Measurements from ENCODE around the gene ANO1.

The ANO1 gene

GRCh38 chr11:70097783-70098563 is 19.9 kb downstream of the ANO1 start:
- no peak for DNase-seq (ENCODE audit: low read depth)

DNA sequence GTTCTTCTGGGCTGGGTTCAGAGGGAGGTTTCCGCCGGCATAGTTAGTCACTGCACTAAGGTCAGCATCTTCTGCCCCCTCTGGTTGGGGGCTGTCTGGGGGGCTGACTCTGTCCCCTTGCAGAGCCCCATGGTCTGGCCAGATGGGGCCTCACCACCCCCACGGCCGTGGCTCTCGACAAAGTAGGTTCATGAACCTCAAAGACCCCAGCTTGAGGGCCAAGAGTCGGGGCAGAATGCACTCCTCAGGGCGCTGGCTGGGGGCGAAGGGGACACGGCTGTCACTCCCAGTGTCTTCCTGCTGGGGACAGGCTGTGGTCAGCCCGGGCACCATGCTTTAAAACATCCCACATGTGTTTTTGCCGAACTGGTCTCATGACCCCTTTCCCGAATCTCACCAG is 20.8 kb downstream of the ANO1 start:
- no peak for DNase-seq (ENCODE audit: low read depth)

DNA sequence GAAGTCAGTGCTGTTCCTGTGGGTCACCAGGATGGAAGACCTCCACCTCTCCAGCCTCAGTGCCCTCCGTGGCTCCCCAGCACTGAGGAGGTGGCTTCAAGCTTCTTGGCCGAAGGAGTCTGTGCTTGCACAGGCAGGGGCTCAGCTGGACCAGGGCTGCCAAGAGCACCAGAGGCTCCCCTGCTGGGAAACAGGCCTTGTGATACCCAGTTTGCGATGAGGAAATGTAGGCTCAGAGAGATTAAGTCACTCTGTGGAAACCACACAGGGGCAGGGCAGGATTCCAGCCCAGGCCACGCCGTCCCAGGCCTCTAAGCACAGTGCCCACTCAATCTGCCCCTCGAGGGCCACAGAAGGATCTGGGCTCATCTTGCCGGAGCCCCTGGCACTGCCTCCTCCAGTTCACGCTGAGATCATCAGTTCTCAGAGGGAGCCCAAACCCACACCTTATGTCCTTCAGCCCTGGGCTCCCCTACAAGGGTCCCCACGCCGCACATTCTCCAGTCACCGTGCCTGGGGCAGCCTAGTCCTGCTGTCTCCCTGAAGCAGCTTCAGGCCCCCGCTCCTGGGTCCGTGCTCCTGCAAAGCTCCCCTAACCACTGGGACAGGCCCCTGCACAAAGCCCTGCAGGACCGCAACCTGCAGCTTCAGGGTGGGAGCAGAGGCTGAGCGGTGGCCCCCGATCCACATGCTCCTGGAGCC is 21.6 kb downstream of the ANO1 start:
- no peak for DNase-seq (ENCODE audit: low read depth)

DNA sequence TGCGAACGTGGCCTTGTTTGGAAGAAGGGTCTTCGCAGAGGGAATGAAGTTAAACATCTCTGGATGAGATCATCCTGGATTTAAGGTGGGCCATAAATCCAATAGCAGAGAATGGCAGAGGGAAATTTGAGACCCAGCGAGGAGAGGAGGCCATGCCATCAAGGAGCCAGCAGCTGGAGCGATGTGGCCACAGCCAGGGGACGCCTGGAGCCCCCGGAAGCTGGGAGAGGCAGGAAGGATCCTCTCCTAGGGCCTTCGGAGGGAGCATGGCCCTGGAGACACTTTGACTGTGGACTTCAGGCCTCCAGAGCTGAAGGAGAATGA is 22.1 kb downstream of the ANO1 start:
- no peak for DNase-seq (ENCODE audit: low read depth)

DNA sequence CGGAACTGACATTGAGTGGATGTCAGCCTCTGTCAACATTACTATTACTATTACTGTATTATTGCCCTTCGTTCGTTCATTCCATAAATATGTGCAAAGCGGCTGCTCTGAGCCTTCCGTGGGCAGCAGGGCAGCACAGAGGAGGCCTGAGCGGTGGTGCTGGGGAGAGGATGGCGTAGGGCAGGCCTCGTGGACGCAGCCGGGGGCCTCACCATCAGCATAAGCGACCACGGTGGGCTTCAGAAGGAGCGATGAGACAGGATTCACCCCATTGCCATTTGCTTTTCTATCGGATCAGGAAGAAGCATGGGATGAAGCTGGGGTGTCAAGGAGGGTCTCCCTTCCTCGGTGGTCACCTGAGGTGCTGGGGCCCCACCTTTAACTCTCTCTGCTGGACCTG is 22.7 kb downstream of the ANO1 start:
- DNase-seq (ENCODE audit: low read depth): no peak

- no peak for DNase-seq (ENCODE audit: low read depth)
Observed at GRCh38 chr11:70103256-70103975, 25.3 kb downstream of the ANO1 start.

DNA sequence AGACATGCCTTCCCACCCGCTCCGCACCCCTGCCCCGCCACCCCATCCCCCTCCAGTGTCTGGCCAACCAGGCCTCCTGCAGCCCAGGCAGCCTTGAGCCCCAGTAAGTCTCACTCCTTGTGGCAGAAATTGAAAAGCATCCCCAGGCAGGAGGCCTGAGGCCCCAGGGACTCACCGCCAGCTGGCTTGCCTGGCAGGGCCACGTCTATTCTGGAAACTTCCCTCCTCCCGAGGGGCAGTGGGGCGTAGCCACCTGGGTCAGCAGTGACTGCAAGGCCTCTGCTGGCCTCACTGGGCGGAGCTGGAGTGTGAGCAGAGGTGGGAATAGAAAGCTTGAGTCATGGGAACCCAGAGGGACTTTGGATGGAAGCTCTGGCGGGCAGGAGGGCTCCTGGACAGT is 26.3 kb downstream of the ANO1 start:
- DNase-seq (ENCODE audit: low read depth): no peak

- no peak for DNase-seq (ENCODE audit: low read depth)
Observed at GRCh38 chr11:70104961-70105360, 26.8 kb downstream of the ANO1 start.

DNA sequence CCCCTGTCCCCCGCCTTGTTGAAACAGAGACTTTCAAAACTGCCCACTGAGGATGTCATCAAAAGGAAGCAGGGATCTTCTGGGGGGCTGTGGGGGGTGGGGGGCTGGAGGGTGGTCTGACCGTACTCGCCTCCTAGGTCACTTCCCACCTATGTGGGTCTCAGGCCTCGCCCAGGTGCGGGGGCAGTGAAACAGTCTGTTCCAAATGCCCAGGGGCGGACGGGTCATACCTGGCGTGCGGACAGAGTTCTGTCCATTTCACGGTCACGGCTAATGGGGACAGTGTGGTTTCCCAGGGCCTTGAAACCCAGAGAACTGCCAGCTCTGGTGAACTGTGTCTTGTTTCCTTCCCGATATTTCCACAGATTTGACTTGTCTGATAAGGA is 27.2 kb downstream of the ANO1 start:
- no peak for DNase-seq (ENCODE audit: low read depth)

DNA sequence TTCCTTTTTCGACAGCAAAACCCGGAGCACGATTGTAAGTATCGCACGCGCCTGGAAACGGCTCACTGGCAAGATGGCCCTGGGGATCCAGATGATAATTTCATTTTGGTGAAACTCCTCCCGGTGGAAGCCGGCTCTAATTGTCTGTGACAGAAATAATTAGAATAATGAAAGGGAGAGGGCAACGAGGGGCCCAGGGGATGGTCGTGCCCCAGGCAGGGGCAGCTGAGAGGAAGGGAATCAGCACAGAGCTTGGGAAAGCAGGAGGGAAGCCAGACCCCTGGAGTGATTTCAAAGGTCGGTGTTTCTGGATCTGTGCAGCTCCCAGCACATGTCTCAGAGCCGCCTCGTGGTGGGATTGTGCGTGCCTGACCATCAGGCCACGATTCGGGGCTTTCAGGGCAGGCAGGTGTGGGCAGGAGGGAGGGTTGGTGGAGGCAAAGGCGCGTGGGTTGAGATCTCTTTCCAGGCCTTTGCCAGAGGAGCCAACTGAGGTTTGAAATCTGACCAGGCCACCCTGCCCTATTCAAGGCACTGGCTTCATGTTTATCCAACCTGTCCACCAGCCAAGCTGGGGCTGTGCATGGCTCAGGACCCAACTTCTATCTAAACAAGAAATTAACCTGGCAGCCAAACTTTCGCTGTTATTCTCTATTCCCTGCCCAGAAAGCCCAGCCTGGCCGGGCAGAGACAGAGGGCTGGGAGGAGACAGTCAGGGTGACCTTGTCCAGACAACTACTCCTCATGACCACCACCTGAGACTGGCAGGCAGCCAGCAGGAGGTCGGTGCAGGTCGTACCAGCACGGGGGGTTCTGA is 27.8 kb downstream of the ANO1 start:
- DNase-seq (ENCODE audit: low read depth): no peak

GRCh38 chr11:70106757-70107156 is 28.6 kb downstream of the ANO1 start:
- no peak for DNase-seq (ENCODE audit: low read depth)

DNA sequence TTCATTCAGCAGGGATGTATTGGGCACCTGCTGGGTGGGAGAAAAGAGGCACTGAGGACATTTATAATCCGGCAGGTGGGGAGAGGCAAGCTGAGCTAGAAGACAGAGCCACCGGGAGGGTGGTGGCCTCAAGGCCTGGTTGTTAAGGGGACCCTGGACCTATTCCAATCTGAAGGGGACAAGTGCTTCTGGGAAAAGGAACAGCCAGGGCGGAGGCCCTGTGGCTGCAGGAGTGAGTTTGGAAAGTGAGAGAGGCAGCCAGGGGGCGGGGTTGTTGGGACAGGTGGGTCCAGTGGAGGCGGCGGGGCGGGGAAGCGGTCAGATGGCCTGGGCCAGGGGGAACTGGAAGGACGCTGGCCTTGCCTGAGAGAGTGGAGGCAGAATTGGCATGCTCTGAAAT is 29.1 kb downstream of the ANO1 start:
- no peak for DNase-seq (ENCODE audit: low read depth)

- no peak for DNase-seq (ENCODE audit: low read depth)
Observed at GRCh38 chr11:70107756-70108155, 29.6 kb downstream of the ANO1 start.

DNA sequence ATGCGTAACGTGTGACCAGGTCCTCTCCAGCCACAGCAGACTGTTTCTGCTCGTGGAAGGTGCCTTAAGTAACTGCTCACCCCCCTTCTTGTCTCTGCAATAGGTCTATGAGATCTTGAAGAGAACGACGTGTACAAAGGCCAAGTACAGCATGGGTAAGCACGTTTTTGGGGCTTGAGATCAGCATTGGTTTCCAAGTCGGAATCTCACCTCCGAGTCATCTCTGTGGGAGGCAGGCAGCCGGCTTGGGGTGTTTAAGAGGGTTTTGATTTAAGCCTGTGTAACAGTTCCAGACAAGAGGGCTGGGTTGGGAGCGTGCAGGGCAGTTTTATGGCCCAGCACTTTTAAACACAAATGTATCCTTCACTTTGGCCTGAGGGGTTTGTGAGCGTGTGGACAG is 30.1 kb downstream of the ANO1 start:
- DNase-seq (ENCODE audit: low read depth): no peak

- no peak for DNase-seq (ENCODE audit: low read depth)
Observed at GRCh38 chr11:70109006-70109405, 30.9 kb downstream of the ANO1 start.

- DNase-seq (ENCODE audit: low read depth): no peak
Observed at GRCh38 chr11:70109903-70110302, 31.8 kb downstream of the ANO1 start.

DNA sequence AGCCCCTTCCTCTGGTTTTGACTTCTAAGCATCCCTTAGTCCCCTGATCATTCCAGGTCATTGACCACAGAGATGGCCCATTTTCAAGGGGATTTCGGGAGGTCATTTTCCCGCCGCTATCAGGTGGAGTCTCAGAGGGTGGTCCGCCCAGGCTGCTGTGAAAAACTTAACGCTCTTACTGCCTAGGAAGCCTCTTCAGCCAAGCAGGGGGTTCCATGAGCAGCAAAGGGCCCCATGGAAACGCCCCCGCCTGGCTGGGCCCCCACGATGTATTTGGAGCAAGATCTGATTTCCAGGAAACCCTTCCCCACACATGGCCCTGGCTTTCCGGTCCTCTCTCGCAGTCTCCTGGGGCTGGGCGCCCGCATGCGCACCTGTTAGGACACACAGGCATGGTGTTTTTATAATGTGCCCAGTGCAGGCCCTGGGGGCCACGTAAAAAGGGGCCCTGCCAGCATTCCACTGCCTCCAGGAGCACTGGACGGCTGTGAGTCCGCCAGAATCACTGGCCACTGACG is 32.5 kb downstream of the ANO1 start:
- DNase-seq (ENCODE audit: low read depth): no peak

GRCh38 chr11:70111269-70112016 is 33.3 kb downstream of the ANO1 start:
- peak; percentile 11 for DNase-seq (ENCODE audit: low read depth)

DNA sequence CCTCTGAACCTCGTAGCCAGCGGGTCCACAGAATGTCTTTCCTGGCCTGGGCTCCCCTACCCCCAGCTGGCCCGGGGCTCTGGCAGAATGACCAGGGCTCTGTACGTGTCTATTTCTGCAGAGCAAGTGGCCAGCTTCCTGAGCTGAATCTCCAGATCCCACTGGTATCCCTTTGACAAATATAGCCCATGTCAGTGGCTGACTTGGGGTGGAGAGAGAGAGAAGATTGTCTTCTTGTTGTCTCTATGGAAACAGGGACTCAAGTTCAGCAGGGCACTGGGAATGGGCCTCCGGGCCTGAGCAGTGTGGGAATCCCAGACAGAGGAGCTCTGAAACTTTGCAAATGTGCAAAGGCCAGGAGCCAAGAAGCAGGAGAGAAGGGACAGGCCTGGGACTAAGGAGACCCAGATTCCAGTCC is 33.9 kb downstream of the ANO1 start:
- no peak for DNase-seq (ENCODE audit: low read depth)

GRCh38 chr11:70113801-70114200 is 35.7 kb downstream of the ANO1 start:
- DNase-seq (ENCODE audit: low read depth): no peak

DNA sequence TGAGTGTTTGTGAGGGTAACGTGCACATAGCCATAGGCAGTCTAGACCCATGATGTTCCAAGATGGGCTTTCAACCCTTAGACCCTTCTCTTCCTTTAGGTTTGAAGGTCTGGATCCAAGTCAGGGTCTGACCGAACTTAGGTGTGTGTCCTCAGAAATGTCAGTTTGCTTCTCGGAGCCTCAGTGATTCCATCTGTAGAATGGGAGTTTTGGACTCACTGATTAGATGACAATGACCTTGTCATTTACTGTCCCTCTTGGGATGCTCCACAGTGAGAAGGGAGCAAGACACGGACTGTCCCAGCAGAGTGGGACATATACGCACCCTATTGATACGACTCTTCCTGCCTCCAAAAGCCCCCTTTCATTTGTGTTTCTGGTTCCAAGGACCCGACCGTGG is 37.7 kb downstream of the ANO1 start:
- DNase-seq (ENCODE audit: low read depth): no peak

Data from CMK (cell line).